Hippocampal formation (tissue), 2 donors: ENCODE data around the gene MYLK4.

Experiments used
- DNase-seq, 2 donors: peaks; one replicate each; lab custom pipeline; 2025; lab: John Stamatoyannopoulos, UW

MYLK4 gene

GRCh38 chr6:2630359-2630758 is 120.4 kb downstream of the MYLK4 start:
- no peak for DNase-seq

GRCh38 chr6:2626401-2626800 is 124.3 kb downstream of the MYLK4 start:
- no peak for DNase-seq

- no peak for DNase-seq
Measured at GRCh38 chr6:2625581-2625980, 125.1 kb downstream of the MYLK4 start.

GRCh38 chr6:2624177-2624576 is 126.5 kb downstream of the MYLK4 start:
- no peak for DNase-seq

- DNase-seq, result no peak
Measured at GRCh38 chr6:2623295-2623694, 127.4 kb downstream of the MYLK4 start.

GRCh38 chr6:2622671-2623070 is 128.1 kb downstream of the MYLK4 start:
- DNase-seq, result no peak

GRCh38 chr6:2619651-2620050 is 131.1 kb downstream of the MYLK4 start:
- no peak for DNase-seq

- no peak for DNase-seq
Measured at GRCh38 chr6:2617729-2618128, 133.0 kb downstream of the MYLK4 start.

GRCh38 chr6:2616811-2617210 is 133.9 kb downstream of the MYLK4 start:
- DNase-seq, result no peak

GRCh38 chr6:2615251-2615650 is 135.5 kb downstream of the MYLK4 start:
- DNase-seq, result no peak

GRCh38 chr6:2614846-2615245 is 135.9 kb downstream of the MYLK4 start:
- DNase-seq, result no peak

GRCh38 chr6:2614155-2614554 is 136.6 kb downstream of the MYLK4 start:
- no peak for DNase-seq
